H1 (cell line): ENCODE results near the gene RIBC2. TPM values are rescaled to one million over a fixed set of nuclear protein-coding genes. Genes with fewer than 3 reads are reported as not detected.

ENCODE experiments used
- BRCA1 ChIP-seq: IDR thresholded peaks from 2 replicates; pipeline ENCODE4 v1.6.1; 2012; ENCODE audit warnings: low read depth, low read length, improper control_type of control experiment
- KDM4A ChIP-seq: IDR thresholded peaks from one replicate; pipeline ENCODE4 v1.7.1; 2012; ENCODE audit warnings: low read depth, mild to moderate bottlenecking, moderate library complexity, low read length, inconsistent platforms; ENCODE audit not compliant: severe bottlenecking
- polyA plus RNA-seq, 7 experiments: library from polyadenylated mRNA; depleted of rRNA in 3 of 7; stranded (reverse) in 5 of 7; unstranded in 2 of 7; fragments of >200 nt in 5 of 7; fragments of 200-250 nt in 2 of 7; gene quantifications; 1 replicate in 5 of 7; 2 replicates in 1 of 7; 4 replicates in 1 of 7; pipeline versions ENCODE4 v1.2.1 to v1.2.3, GENCODE V29; 2011 to 2013; ENCODE audit warnings: missing spikeins in 2 of 7, mixed read lengths in 2 of 7
- total RNA-seq: library from RNA; stranded (reverse); fragmentation: NEBNext Ultra II Directional; extraction: Animal tissue kit (Norgen Biotek cat#: 25700); gene quantifications from 2 replicates; pipeline ENCODE4 v1.2.1, GENCODE V29; 2021
- TF ChIP-seq, protein P1 (sequence below): IDR thresholded peaks from 2 replicates; pipeline ENCODE4 v1.6.1; 2011; ENCODE audit warnings: low read depth, mild to moderate bottlenecking, low read length; ENCODE audit not compliant: insufficient read depth

RIBC2 gene
- total and polyA plus RNA-seq, 2 of the 8 experiments (the other 6 are each of a cell fraction or from before 2014, with no cell fraction given), result 0.79 to 2.1 TPM

GRCh38 chr22:45470871-45471270, 57.4 kb downstream of the RIBC2 start (continued):
- TF ChIP-seq KDM4A (no peak), BRCA1 (no peak)
- TF ChIP-seq, protein P1, sequence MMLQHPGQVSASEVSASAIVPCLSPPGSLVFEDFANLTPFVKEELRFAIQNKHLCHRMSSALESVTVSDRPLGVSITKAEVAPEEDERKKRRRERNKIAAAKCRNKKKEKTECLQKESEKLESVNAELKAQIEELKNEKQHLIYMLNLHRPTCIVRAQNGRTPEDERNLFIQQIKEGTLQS, result no peak
